ENCODE measurements around the gene FASTKD1.
A peak's percentile ranks its signal among the peaks of the same experiment; 100 is the strongest.
"Not testable (repeated sequence)": the region's sequence is repeated elsewhere in the genome, so short reads cannot be mapped to it uniquely, and the experiment has no call there.

Gene FASTKD1, protein sequence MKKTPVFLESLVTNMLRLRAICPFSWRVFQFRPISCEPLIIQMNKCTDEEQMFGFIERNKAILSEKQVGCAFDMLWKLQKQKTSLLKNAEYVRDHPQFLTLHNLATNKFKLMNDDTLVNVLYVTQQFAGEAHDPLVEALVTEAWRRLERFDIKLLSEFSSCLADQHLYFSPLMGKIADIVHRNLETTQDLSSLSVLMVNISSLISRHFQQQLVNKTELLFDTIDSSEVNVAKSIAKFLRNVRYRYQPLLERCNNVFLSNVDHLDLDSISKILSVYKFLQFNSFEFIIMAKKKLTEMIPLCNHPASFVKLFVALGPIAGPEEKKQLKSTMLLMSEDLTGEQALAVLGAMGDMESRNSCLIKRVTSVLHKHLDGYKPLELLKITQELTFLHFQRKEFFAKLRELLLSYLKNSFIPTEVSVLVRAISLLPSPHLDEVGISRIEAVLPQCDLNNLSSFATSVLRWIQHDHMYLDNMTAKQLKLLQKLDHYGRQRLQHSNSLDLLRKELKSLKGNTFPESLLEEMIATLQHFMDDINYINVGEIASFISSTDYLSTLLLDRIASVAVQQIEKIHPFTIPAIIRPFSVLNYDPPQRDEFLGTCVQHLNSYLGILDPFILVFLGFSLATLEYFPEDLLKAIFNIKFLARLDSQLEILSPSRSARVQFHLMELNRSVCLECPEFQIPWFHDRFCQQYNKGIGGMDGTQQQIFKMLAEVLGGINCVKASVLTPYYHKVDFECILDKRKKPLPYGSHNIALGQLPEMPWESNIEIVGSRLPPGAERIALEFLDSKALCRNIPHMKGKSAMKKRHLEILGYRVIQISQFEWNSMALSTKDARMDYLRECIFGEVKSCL

DNA sequence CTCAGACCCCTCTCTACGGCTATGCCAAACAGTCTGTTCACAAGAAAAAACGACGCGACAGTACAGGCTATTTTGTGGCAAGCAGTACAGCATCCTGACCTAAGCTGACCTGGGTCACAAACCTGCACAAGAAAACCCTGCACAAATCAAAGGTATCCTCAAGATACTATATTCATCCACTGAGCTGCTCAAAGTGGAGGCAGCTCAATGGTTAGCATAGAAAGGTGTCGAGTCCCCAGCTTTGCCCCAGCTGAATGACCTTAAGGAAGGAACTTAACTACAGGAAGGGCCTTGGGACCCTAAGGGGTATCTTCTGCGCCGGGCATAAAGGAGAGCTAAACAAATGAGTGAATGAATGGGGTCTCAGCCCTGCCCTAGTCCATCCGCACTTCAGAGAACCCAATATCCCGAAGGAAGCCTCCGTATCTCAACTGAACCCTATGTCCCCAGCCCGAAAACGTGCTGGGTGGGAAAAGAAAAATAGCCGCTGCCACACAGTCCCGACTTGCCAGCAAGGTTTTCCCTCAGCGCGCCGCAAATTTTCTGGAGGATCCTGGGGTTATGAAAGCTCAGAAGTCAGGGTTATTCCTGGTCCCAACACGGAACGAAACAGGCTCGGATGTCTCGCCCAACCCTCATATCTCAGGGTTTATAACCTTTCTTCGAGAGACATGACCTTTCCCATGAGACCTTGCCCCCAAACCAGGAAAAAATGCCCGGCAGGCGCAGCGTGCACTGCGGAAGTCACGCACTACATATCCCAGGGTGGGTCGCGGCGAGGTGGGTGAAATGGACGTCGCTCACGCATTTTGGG, at the start of gene FASTKD1:
Gene FASTKD1 (minus strand): TSS at position 706 of the 814 bp plus-strand sequence. CDS start 1,836 bp downstream, outside the sequence.
- DNase-seq (ENCODE audit: low spot score): peak; percentile 95

DNA sequence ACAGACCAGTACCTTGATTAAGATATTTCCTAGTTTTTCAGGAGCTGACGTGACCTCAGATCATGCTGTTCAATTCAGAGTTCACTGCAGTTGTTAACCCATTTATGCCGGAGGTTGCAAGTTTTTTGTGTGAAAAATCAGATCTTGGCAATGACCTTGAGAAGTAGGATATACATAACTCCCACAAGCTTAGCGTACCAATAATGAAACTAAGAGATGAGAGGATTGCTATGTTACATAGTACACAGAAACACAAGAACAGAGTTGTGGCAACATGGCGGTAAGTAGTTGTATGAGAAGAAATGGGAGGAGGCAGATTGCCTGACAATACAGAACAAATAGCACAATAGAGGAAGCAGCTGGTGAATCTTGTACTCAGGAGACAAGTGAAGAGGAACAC, 49.6 kb upstream of the FASTKD1 start:
- no peak for DNase-seq (ENCODE audit: low spot score)

DNA sequence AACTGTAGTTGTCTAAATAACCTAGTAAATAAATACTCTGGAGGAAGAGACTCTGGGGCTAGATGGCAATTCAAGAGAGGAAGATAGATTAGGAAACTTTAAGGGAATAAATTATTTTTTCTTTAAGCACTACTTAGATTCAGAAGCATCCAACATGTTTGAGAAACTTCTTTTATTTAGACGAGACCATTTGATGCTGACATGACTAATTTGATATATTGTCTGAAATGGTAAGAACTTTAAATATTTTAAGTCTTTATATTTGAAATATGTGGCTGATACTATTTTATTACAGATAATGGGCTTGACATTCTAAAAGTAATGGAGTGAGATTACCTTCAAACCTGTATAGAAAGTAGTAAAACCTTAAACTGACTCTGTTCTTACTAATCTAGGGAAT, 46.8 kb upstream of the FASTKD1 start:
- no peak for DNase-seq (ENCODE audit: low spot score)

DNA sequence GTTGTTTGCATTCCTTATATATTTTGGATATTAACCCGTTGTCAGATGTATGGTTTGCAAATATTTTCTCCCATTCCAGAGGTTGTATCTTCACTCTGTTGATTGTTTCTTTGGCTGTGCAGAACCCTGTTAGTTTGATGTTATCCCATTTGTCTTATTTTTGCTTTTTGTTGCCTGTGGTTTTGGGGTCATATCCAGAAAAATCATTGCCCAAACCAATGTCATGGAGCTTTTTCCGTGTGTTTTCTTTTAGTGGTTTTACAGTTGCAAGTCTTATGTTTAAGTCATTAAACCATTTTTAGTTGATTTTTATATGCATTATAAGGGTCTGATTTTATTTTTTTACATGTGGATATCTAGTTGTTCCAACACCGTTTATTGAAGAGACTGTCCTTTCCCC, 46.3 kb upstream of the FASTKD1 start:
- no peak for DNase-seq (ENCODE audit: low spot score)

DNA sequence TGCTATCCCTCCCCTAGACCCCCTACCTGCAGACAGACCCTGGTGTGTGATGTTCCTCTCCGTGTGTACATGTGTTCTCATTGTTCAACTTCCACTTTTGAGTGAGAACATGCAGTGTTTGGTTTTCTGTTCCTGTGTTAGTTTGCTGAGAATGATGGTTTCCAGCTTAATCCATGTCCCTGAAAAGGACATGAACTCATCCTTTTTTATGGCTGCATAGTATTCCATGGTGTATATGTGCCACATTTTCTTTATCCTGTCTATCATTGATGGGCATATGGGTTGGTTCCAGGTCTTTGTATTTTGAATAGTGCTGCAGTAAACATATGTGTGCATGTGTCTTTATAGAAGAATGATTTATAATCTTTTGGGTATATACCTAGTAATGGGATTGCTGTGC, 42.3 kb upstream of the FASTKD1 start:
- DNase-seq (ENCODE audit: low spot score): not testable (repeated sequence)

DNA sequence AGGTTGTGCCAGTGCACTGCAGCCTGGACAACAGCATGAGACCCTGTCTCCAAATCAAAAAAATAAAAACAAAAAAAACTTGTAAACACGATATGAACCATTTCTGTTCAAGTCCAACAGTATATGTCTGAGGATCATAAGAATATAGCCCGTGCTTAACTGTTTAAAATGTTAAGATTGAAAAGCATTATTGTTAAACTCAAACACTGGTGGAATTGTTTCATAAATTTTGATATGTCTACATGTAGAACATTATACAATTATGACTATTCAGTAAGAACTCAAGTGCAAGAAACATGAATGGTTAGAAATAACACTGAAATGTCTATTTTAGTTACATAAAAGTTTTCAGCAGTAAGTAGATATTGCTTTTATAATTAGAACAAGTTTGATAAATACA, 40.2 kb upstream of the FASTKD1 start:
- no peak for DNase-seq (ENCODE audit: low spot score)

- DNase-seq (ENCODE audit: low spot score): no peak
Measured at GRCh38 chr2:169609264-169609663, 35.6 kb upstream of the FASTKD1 start.

- DNase-seq (ENCODE audit: low spot score): no peak
Measured at GRCh38 chr2:169599568-169599967, 25.9 kb upstream of the FASTKD1 start.

DNA sequence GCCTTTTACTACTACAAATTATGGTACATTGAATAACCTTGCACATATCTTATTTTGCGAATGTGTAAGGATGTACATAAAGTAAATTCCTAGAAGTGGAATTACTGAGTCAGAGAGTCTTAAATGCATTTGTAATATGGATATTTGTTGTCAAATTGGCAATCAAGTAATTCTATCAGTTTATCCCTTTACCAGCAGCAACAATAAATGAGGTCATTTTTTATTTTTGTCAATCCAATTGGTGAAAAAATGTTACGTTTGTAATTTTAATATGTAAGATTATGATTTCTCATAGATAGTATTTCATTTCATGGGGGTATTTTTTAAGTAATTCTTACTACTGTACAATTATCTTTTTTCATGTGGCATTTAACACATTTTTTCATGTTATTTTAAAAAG, 25.3 kb upstream of the FASTKD1 start:
- no peak for DNase-seq (ENCODE audit: low spot score)

DNA sequence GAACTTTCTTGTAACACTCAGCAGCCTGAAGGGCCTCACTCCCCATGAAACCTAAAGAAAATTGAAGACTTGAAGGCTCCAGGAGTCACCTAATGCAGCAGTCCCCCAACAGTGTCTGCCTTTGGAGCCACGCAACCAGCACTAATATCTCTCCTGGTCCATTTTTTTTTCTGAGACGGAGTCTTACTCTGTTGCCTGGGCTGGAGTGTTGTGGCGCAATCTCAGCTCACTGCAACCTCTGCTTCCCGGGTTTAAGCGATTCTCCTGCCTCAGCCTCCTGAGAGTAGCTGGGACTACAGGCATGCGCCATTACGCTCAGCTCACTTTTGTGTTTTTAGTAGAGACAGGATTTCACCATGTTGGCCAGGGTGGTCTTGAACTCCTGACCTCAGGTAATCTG, 22.9 kb upstream of the FASTKD1 start:
- not testable (repeated sequence) for DNase-seq (ENCODE audit: low spot score)

DNA sequence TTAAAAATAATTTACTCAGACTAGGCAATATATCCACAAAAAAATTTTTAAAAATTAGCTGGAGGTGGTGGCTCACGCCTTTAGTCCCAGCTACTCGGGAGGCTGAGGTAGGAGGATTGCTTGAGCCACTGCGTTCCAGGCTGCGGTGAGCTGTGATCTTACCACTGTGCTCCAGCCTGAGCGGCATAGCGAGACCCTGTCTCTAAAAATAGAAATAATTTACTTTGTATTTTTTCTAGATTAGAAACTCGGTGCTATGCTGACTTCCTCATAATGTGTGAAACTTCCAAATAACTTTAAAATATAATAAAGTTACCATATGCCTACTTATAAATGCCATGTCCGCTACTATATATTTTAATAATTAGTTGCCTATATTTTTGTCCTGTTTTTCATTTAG, 17.1 kb upstream of the FASTKD1 start:
- no peak for DNase-seq (ENCODE audit: low spot score)

DNA sequence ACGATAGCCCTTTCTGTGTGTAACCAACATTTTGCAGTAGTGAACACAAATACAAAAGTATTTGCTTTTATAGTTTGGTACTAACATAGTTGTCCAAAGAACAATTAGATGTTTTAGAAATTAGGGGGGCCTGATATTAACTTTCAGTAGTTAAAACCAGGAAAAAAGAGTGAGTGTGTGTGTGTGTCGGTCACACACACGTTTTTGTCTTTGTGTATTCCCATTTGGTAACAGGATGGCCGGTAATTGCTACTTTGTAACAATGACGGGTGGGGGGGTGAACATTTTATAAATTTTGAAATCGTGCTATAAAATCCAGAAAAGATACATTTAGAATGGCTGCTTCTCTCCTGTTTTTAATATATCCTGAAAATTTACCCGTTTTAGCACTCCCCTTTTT, 12.0 kb upstream of the FASTKD1 start:
- DNase-seq (ENCODE audit: low spot score): no peak

- DNase-seq (ENCODE audit: low spot score): peak; percentile 84
Measured at GRCh38 chr2:169584005-169584877, 10.6 kb upstream of the FASTKD1 start, which contains the start of gene PPIG. Gene PPIG, plus strand, starts transcription at chr2:169584351. Its CDS starts 19,691 bp downstream, at chr2:169604042.

GRCh38 chr2:169583518-169583917, 9.9 kb upstream of the FASTKD1 start:
- DNase-seq (ENCODE audit: low spot score): no peak

GRCh38 chr2:169582552-169583266, 9.0 kb upstream of the FASTKD1 start:
- not testable (repeated sequence) for DNase-seq (ENCODE audit: low spot score)

DNA sequence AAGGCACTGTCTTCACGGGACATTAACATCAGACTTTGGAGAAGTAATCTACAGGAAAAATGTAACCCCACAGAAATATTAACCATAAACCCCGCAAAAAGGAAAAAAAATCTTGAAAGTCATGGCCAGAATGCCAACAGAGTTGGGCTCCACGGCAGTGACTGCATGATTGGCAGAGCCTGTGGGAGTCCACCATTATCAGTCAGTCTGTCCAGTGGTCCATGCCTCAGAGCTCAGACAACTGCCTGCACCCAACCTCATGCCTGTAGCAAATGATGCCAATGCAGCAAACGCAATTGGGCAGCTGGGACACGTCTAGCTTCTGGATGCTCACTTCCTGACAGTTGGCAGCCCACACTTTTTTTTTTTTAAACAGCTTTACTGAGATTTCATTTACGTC, 5.4 kb upstream of the FASTKD1 start:
- DNase-seq (ENCODE audit: low spot score): no peak

DNA sequence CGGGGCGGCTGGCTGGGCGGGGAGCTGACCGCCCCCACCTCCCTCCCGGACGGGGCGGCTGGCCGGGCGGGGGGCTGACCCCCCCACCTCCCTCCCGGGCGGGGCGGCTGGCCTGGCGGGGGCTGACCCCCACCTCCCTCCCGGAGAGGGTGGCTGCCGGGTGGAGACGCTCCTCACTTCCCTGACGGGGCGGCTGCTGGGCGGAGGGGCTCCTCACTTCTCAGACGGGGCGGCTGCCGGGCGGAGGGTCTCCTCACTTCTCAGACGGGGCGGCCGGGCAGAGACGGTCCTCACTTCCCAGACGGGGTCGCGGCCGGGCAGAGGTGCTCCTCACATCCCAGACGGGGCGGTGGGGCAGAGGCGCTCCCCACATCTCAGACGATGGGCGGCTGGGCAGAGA, 1.6 kb upstream of the FASTKD1 start:
- not testable (repeated sequence) for DNase-seq (ENCODE audit: low spot score)

DNA sequence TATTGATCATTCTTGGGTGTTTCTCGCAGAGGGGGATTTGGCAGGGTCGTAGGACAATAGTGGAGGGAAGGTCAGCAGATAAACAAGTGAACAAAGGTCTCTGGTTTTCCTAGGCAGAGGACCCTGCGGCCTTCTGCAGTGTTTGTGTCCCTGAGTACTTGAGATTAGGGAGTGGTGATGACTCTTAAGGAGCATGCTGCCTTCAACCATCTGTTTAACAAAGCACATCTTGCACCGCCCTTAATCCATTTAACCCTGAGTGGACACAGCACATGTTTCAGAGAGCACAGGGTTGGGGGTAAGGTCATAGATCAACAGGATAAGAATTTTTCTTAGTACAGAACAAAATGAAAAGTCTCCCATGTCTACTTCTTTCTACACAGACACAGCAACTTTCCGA, 874 bp upstream of the FASTKD1 start:
- not testable (repeated sequence) for DNase-seq (ENCODE audit: low spot score)

DNA sequence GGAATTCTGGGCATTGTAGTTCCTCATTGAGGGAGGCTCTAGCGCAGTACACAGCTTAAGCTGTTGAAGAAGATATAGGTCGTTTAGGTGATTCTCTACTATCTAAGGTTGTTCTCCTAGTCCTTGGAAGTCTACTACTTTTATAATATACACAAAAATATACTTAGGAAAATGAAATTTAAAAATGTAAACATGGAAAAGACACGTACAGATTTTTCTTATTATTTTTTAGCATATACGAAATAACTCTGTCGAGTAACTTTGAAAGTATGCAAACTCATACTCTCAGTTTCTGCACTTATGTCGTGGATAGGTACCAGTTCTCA, 272 bp upstream of the FASTKD1 start:
- no peak for DNase-seq (ENCODE audit: low spot score)

GRCh38 chr2:169572821-169573159, 875 bp downstream of the FASTKD1 start:
- DNase-seq (ENCODE audit: low spot score): no peak

GRCh38 chr2:169572189-169572588, 1.5 kb downstream of the FASTKD1 start:
- DNase-seq (ENCODE audit: low spot score): no peak
